ENCODE measurements around the gene SMYD3. TPM values are rescaled to one million over a fixed set of nuclear protein-coding genes. Genes with fewer than 3 reads are reported as not detected.
"Not testable (repeated sequence)": the region's sequence is repeated elsewhere in the genome, so short reads cannot be mapped to it uniquely, and the experiment has no call there.

SMYD3 gene
- total RNA-seq, 1 experiment from 2014 or later: 18.7 TPM

DNA sequence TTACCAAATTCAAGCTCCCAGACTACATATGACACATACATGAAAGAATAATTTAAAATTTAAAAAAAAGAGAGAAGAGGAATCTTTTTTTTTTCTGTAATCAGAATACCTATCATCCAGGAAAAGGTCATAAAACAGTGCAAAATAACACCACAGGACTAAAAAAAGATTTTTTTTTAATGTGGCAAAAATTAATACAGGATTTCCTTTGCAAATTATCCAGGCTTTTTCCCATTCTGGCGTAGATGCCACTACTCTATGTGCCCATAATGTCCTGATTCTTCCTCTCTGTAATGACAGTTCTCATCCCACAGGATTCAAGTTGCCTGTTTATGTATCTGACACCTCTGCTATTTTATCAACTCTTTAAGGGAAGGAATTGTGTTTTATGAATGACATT lies 429.6 kb downstream of the SMYD3 start:
- DNase-seq (ENCODE audit: low read depth): no peak

DNA sequence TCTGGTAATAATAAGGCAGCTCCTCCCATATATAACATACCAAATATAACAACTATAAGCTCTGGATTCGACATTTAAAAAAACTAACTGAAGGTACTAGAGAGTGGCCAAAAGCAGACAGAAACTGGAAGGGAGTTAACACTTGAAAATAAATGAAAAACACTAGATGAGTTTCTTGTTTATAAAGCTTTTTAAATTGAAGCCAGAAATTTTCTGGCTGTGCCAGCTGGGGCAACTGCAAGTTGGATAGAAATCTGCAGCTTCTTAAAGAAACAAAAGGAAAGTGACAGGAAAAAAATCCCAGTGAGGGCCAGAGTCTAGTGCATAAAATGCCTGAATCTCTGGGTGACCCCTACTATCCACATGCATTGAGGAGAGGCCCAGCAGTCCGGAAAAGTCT lies 432.7 kb downstream of the SMYD3 start:
- DNase-seq (ENCODE audit: low read depth): no peak

DNA sequence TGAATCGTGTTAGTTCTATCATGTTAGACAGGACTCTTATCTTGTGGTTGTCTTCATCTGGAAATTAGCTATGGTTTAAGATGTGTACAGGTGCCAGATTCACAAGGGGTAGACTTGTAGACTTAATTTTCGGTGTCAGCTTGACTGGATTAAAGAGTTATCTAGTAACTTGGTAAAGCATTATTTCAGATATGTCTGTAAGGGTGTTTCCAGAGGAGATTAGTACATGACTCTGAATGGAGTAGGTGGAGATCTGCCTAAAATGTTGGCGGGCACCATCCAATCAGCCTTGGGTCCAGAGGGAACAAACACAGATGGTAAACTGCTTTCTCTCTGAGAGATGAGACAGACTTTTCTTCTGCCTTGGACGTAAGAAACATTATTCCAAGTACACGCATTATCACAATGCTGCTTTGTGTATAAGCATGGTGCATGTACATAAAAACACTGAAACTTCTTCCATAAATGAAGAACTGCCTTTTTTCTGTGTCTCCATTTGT lies 434.6 kb downstream of the SMYD3 start:
- DNase-seq (ENCODE audit: low read depth): no peak

DNA sequence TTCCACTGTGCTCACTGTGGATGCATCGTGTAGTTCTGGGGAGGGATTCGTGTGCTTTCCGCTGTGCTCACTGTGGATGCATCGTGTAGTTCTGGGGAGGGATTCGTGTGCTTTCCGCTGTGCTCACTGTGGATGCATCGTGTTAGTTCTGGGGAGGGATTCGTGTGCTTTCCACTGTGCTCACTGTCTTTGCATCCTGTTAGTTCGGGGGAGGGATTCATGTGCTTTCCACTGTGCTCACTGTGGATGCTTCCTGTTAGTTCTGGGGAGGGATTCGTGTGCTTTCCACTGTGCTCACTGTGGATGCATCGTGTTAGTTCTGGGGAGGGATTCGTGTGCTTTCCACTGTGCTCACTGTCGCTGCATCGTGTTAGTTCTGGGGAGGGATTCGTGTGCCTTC lies 435.1 kb downstream of the SMYD3 start:
- DNase-seq (ENCODE audit: low read depth): not testable (repeated sequence)

DNA sequence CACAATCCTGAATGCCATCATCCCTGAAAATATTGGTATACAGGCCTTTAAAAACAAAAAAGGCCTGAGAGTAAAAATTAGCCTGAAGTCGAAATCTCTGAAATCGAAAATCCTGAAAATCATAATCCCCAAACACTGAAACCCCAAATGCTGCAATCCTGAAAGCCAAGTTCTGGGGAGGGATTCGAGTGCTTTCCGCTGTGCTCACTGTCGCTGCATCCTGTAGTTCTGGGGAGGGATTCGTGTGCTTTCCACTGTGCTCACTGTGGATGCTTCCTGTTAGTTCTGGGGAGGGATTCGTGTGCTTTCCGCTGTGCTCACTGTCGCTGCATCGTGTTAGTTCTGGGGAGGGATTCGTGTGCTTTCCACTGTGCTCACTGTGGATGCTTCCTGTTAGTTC lies 435.5 kb downstream of the SMYD3 start:
- DNase-seq (ENCODE audit: low read depth): not testable (repeated sequence)

DNA sequence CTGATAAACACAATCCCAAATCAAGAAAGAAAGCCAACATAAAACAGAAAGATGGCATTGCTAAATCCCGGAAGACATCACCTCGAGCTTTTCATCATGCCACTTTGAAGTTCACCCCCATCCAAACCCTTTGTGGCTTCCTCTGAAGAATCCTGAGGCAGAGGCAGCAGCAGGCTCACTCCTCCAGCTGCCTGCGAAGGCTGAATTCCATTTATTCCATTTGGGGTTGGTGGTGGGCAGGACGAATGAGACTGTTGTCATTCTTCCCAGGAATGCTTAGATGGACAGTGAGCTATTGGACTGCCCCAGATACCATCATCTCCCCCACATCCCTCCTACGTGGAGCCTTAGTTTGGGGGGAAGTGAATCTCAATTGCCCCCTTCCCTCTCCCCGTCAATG lies 437.5 kb downstream of the SMYD3 start:
- no peak for DNase-seq (ENCODE audit: low read depth)

DNA sequence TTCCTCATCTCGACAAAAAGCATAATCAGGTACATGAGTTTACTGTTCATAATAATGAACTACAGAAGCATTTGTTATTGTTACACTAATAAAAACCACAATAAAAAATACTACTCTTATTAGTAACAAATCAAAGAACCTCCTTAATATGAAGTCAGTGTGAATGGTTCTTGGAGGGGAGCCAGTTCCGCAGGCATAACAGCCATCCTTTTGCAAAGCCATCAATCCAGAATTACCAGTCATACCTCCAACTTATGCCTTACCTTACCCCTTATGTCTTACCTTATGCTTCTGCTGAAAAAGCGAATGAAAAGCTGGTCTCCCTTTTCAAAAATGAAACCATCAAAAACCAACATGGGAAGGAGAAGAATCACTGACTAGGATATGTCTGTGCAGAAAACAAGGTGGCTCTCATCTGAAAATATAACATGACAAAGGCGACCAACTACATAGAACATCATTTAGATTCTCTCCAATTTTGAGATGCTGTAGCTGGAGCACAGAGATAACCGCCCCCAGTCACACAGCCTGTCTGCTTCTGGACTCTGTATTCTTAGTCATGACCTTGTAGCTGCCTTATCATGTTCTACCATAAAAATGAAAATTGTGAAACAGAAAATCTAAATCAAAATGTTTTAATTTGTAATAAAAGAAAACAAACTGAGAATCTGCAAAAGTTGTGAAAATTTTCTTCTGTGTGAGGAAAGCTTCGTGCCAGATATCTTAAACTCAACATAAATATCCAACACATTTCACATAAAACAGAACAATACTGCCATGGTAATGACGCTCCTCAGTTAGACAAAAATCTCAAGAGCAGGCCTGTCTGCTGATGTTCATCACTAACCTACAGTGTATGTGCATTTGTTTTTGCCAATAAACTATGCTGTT lies 438.2 kb downstream of the SMYD3 start:
- DNase-seq (ENCODE audit: low read depth): no peak

DNA sequence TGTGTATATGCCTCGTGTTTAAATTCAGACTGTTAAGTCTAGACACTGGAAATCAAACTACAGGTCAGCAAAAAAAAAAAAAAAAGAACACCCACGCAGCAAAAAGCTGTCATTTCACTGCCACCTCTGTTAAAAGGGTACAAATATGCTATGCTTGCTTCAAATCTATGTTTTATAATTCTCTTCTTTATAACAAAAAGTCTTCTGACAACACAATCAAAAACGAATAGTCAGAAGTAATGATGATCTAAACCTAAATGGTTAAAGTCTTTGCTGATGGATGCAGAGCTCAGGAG lies 438.9 kb downstream of the SMYD3 start:
- DNase-seq (ENCODE audit: low read depth): no peak

DNA sequence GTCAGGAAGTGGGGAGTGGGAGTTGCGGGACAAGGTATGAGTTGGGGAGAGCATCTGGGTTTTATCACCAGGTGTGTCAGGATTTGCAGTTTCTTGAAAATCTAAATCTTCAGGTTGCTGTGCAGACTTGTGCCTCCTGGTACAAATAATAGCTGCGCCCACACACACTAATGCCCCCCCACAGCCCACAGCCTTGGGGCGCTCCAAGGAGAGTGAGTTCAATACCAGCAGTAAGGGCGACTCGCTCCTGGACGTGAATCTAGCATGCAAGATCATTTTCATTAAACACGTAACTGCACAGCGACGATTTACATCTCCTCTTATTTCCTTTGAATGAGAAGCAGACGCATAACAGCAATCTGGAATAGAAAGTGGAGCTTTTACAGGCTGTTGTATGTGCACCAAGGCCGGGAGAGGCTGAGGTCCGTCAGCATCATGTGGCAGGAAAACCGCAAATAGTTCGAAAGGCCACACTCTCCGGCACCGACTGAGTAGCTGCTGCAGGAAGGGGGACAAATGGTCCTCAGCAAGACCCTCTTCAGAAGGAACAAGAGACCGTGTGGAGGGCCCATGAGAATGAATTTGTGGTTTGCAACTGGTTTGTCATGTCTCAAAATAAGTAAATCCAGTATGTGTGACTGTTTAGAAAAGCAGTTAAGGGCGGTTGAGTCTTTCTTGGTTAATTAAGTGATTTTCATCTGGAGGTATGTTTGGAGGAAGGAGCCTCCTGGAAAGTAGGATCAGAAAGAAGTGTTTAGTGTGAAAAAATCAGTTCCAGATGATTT lies 439.5 kb downstream of the SMYD3 start:
- no peak for DNase-seq (ENCODE audit: low read depth)

DNA sequence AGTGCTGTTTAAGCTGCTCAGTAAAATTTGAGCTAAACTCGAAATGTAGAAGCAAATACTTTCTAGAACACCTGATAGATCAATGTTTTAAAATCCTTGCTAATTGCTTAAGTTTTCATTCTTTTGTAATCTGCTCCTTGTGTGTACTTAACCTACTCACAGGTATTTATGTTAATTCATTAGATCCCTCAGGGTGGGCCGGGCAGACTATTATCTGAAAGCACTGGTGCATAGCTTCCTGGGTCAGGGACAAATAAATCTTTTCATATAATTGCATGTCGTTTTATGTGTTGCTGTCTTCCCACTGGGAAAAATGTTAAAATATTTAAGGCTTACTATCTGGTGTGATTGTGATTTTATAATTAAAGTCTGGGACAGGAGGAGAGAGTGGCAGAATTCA lies 440.5 kb downstream of the SMYD3 start:
- no peak for DNase-seq (ENCODE audit: low read depth)

DNA sequence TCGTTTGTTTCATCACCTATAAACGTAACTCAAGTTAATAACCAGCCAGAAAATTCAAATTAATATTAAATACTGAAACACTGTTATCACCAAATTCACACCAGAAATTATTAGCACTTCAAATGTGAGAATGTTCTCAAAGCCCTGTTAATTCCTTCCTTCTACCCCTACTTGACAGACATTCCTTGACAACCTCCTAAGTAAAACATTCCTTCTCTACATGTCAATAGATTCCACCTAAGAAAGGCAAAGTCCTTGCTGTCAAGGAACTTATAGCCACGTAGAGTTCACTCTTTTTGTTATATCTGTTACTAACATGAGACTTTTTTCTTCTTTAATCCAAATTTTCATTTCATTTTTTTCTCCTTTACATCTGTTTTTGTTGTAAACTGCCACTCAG lies 441.5 kb downstream of the SMYD3 start:
- DNase-seq (ENCODE audit: low read depth): no peak

DNA sequence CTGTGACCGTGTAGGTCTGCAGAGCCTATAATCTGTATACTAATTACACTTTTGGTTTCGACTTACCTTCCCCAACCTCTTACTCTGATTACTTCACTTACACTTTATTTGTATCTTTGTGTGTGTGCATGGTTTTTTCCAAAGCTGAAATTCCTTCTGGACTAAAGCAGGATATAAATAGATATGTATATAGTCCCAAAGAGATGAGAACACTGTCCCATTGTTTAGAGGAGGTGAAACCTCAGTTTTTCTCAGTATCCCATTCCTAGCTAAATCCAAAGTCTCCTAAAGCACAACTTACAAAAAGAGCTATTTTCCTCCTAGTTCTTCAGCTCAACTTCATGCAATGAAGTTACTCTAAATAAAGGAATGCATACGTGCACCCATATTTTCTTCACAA lies 442.2 kb downstream of the SMYD3 start:
- no peak for DNase-seq (ENCODE audit: low read depth)

DNA sequence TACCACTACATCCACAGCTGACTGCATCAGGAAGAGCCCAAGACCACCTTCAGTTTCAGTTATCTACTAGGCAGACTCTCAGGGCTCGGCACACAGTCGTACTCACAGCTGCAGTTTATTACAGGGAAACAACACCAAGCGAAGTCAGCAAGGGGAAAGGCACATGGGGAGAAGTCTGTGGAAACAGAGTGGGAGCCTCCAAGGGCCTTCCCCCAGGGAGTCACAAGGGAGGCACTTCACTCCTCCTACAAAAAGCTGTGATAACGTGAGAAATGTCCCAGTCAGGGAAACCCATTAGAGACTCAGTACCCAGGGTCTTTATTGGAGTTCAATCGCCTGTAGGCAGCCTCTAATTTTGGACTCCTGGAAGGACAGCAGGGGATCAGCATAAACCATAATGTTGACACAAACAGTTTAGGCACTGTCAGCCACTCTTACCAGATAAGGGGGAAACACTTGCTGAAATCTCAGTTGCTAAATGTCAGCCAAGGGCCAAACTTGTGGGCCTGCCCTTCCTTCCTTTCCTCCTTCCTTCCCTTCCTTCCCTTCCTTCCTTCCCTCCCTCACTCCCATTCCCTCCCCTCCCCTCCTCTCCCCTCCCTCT lies 444.0 kb downstream of the SMYD3 start:
- DNase-seq (ENCODE audit: low read depth): no peak

DNA sequence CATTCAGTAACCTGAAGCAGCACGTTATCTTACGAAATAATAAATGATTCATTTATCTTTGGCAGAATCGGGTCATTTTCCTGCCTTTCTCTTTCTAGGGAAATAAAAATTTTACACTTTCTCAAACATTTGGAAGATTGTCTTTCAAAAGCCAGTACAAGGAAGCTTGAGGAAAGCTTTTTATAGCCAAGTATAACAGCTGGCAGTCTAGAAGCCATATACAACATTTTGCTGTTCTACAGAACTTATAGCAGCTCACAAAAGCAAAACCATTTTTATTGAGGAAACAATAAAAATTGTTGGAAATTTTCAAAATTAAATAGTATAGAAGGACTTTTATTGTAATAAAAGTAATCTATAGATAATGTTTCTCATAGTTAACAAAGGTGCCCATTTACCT lies 448.6 kb downstream of the SMYD3 start:
- no peak for DNase-seq (ENCODE audit: low read depth)

DNA sequence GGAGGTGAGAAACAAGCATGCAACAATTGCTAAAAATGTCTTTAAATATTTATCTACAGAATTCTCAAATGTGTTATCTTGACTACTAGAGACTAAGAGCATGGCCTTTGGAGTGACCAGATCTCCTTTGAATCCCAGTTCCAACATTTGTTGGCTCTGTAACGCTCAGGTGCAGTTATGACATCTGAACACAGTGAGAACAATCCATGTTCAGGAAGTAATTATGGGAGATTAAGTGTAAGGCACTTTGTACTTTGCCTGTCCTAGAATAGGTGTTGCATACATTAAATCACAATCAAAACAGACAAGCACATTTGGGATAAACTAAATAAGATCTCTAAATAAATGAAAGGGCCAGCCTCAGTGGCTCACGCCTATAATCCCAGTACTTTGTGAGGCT lies 454.5 kb downstream of the SMYD3 start:
- DNase-seq (ENCODE audit: low read depth): no peak

DNA sequence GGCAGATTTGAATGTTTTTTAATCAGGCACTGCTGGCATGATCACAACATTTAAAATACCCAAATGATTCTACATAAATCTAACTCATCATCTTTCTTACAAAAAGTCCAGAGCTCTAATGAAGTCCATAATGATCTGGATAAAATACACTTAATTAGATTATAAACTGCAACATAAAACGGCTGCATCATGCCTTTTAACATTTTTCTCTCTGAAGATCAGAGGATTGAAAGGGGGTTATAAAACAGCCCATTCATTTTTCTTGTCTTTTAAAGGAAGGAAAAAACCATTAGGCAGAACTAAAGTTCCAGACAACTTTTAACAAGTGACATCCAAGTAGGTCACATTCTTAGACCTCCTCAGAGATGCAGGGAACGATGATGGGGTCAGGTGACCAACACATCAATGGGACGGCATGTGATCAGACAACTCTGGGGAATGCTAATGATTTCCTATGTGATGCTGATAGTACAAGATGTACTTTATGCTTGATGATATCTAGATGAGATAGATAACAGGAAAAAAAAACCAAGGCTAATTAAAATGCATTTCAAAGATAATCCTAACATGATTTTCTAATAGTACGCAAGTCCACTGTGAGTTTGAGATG lies 455.1 kb downstream of the SMYD3 start:
- no peak for DNase-seq (ENCODE audit: low read depth)

DNA sequence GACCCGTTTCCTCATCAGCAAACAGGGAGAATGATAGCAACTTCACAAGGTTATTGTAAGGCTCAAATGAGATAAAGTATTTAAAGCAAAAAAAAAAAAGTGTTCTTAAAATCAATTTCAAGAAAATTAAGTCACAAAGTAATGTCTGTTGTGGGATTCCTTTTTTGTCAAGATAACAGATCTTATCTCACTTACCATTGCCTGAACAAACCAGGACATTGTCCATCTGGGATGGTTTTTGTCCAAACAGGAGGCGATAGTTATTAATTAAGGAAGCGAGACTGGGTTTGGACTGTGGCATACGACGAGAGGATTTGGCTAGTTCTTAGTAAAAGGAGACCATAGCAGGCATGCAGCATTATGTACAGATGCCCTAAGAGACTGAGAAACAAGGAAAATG lies 458.4 kb downstream of the SMYD3 start:
- no peak for DNase-seq (ENCODE audit: low read depth)

DNA sequence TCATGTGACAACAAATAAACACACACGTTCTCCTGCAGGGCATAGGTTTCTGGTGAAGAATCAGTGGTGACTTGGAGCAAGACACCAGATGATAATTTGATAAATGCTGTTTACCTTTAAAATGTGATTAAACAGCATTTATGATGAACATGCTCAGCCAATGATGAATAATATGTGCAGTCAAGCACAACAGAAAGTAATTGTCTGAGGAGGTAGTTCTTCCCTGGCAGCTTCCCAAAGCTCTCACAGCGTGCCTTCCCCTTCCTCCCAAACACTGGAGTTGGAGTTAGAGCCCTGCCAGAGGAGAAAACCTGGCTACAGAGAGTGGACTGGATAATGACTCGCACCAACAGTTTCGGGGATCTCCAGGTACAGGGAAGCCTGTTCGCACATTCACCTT lies 463.5 kb downstream of the SMYD3 start:
- no peak for DNase-seq (ENCODE audit: low read depth)

DNA sequence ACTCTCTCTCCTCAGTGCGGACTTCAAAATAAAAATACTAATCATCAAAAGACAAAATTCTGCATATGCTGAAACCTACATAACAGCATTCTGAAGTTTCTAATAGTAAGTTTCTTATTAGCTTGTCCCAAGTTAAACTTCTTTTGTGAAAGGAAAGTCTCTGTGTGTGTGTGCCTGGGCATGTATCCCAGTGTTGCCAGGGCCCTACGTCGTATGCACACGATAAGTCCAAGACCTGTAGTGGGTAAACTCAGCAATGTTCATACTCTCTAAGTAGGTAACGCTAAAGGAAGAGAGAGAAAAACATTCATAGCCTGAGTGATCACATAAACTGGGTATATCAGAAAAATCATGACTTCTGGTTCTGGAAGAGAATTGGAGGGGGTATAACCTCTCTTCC lies 465.7 kb downstream of the SMYD3 start:
- DNase-seq (ENCODE audit: low read depth): no peak

DNA sequence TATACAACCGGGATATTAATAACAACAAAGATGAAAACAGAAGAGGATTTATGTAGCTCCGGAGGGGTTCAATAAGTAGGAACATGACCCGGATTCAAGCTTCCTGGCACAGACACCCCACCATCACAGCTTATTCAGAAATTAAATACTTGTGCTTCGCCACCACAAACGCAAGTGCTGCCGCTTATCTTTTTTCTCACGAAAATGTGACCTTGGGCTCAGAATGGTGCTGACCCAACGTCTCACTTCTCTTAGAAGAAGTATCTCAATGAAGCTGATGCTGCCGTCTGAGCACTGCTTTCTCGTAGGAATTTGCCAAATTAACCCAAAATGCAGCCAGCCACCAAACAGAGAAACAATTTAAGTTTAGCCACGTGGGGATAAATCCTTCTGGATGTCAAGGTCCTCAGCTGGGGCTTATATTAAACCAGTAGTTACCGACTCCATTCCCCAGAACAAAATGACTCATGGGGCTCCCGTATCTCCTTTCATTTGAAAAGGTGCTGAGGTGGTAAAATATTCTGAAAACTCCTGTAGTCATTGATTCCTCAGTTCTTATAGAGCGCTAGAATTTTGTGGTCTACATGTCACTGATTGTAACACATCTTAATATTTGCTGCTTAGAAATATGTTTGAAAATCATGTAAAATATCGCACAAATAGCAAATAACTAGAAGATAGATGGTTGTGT lies 466.7 kb downstream of the SMYD3 start:
- DNase-seq (ENCODE audit: low read depth): no peak

DNA sequence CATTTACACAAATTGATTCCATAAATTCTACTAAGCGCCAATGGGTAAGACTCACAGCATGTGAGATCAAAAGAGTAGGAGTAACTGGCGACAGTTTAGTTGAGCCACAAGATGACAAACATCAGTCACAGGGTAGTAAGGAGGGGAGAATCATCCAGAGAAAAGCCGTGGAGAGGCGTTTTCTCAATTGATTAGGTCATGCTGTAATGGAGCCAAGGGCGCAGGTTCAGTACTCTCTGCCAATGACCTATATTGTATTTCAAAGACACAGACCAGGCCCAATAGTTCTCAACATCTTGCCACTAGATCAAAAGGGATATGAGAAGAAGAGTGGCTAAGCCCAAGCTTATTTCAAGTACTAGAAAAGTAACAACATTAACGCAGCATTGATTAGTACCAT lies 467.5 kb downstream of the SMYD3 start:
- no peak for DNase-seq (ENCODE audit: low read depth)
